GM18951 (cell line): Measurements from ENCODE around the gene DLX3.

Experiments
- POLR2A ChIP-seq: IDR thresholded peaks from 4 replicates; pipeline ENCODE4 v1.6.1; 2011; ENCODE audit warnings: mild to moderate bottlenecking; ENCODE audit not compliant: insufficient read length, insufficient read depth; ENCODE audit errors: extremely low read depth
- in situ Hi-C: fragments of 300-500 bp; cut with MboI; formaldehyde crosslinking; loops from one replicate; pipeline ENCODE4 v1.12.0; 2022; ENCODE audit warnings: low sequenced_read_pairs, mixed read lengths, inconsistent platforms; ENCODE audit not compliant: unreplicated experiment

Gene DLX3

DNA sequence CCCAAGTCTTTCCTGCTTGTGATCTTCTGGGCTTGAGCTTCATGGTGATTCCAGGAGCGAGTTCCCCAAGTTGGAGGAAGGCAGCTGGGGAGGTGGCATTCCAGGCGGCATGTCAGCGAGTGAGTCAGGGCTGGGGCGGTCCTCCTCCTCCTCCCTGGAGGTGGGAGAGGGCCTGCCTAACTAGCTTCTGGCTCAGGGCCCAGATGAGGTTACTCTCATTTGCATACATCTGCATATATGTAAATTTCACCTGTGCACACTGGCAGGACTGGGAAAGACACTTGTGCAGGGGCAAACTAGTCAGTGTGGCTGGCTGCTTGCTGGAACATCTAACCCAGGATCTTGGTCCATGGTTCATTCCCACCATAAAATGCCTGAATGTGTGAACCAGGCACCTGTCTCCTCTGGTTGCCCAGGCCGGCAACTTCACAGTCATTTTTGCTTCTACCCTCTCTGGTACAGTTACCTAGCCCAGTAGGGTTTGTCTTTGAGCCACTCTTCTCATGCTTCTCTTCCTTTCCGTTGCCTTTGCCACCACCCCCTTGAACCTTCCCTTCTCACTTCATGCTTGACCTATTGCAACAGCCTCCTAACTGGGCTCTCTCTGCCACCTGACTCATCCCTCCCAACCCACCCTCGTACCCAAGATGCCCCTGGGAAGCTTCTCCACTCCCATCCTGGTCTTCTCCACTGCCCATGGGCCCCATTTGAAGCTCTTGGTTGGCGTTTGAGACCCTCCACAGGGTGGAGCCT, 35.7 kb downstream of the DLX3 start:
- in situ Hi-C loops: no loop called here
- no peak for TF ChIP-seq POLR2A

DNA sequence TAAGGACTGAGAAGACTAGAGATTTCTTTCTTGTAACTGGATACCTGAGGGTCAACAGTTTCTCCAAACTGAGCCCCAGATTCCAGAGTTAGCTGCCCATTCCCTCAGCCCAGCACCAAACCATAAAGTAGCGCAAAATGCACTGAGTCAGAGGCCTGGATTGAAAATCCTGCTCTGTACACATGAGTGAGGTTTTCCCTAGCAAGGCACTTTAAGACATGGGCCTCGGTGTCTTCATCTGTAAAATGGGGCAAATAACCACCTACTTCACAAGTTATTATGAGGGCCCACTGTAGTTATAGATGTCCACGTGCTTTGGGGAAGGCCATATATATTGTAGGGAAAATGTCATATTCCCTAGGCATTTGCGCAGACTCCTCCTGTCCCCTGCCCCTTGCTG, 36.3 kb downstream of the DLX3 start:
- no peak for TF ChIP-seq POLR2A

DNA sequence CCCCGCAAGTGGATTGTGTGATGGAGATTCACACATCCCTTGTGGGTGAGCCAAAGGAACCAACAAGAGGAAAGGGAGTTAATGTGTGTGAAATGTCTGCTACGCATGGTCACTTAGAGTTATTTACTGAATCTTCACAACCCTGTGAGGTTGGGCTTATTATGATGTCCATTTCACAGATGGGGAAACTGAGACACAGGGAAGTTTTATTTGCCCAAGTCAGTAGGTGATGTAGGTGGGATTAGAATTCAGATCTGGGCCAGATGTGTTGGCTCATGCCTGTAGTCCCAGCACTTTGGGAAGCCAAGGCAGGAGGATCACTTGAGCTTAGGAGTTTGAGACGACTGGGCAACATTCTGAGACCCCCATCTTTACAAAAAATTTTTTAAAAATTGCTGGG, 37.7 kb downstream of the DLX3 start:
- no peak for TF ChIP-seq POLR2A
- in situ Hi-C loops: no loop called here

More for the DNA sequence above, 36.3 kb downstream of the DLX3 start:
- in situ Hi-C loops: no loop called here

DNA sequence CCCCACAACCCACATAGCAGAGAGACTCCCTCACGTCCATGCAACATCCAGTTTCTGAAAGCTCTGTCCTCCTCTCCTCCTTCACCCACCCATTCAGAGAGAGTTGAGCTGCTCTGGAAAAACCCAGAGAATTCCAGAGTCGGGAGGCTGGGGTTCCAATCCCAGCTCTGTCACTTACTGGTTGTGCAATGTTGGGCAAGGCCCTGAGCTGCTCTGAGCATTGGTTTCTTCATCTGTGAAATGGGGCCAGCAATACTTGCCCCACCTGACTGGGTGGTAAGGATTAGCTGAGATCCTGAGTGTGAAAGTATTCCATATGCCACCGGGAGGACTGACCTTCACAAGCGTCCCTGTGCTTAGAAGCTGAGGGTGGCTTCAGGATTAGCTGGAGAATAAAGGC, 38.2 kb downstream of the DLX3 start:
- in situ Hi-C loops: no loop called here
- no peak for TF ChIP-seq POLR2A

DNA sequence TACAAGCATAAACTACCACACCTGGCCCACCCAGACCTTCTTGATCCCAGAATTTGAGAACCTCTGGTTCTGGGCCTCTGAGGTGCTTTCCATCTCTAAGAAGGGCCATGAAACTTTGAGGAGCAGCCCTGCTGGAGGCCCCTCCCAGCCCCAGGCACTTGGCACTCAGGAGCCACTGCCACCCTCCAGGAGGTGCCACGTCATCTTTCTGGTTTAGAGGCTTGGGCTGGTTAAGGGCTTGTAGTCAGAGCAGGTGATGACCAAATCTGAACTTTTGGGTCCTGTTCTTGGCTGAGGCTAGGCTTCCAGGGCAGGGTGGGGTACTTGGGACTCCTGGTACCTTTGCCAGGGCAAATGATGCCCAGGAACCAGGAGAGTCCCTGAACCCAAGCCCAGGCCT, 39.9 kb downstream of the DLX3 start:
- in situ Hi-C loops: no loop called here
- TF ChIP-seq POLR2A: no peak

DNA sequence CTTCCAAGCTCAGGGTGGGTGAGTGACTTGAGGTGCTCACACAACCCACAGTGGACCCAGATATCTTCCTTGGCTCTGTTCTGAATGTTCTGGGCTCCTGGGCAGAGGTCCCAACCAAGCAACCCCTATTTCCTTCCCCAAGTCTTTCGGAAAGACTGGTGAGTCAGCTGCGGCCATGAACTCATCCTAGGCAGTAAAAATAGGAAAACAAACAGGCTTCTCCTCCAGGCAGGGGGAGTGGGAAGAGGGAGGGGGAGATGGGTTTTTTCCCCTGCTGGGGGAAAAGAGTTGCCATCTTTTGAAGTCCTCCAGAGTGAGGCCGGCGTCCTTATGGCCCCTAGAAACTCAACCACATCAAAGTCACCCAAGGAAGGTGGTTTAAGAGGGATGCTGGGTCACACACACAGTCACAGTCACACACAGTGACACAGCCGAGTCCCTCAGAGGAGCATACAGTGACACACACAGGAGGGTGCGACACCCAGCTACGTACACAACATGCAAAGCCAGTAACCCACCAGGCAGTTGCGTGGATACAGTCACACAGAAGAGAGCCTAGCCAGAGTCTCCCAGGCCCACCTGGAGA, 42.0 kb downstream of the DLX3 start:
- in situ Hi-C loops: no loop called here
- no peak for TF ChIP-seq POLR2A

DNA sequence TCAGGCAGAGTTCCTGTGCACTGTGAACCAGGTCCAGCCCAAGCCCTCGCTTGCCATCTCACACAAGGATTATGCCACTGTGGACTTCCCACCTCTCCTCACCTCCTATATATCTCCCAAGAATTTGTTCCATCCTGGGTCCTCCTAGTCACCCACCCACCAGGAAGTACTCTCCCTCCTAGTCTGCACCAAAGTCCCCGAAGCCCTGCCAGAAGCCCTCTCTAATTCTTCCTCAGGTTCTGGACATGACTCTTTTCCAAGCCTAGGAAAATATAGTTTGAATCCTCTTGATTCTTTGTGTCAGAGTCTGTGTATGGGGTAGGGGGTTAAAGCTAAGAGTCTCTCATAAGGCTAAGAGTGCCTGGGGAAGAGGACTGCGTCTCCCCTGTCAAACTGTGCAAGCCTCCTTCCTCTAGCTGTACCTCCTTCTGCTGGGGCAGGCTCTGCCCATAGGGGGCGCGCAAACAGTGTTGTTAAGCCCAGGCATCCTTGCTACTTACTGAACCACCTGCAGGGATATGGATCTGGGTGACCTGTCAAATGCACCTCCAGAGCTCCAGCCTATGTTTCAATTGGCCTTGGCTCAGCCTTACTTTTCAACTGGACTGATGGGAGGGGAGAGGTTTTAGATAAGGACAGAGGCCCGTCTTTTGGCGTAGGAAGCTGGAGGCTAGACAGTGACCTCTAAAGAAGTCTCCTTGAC, 42.7 kb downstream of the DLX3 start:
- in situ Hi-C loops: no loop called here
- TF ChIP-seq POLR2A: no peak

DNA sequence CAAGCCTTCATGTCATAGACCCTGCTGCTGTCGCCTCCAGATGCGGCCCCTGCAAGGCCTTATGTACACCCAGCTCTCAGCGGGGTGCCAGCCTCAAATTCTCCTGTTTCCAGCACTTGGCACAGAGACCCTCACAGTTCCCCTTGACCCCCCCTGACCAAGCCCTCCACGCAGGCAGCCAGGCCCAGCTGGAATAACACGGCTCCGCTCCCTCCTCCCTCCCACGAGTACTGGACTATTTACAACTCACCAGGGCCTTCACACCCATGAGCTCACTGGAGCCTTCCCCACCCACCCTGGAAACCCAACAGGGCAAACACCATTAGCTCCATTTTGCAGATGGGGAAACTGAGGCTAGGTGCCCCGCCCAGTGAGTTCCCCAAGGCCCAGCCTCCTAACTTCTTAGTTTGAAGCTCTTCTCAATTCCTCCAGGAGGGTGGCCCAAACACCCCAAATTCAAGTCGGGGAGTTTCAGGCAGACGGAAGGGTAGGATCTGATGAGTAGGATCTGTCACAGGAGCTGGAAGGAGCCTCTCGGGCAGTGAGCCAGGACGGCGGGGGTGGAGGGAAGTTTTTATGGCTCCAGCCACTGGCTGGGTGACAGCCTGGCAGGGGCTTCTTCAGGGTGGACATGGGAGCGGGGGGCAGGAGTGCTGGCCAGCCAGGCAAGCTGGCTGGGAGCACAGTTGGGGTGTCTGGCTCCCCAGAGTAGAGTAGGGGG, 43.5 kb downstream of the DLX3 start:
- in situ Hi-C loops: no loop called here
- no peak for TF ChIP-seq POLR2A

DNA sequence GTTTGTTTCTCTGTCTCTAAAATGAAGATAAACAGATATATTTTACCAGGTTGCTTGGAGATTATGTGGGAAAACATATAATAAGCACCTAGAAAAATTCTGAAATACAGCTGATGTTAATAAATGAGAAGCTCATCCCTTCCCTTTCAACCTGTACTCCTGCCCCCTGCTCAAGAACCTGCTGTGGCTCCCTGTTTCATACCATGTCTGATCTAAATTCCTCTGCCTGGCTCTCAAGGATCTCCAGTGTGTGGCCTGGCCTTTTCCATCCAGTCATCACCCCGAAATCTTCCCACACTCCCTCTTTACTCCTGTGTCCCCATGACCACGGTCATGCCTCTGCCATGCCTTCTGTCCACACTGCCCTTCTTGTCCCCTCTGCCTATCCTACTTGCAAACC, 45.4 kb downstream of the DLX3 start:
- in situ Hi-C loops: no loop called here
- TF ChIP-seq POLR2A: no peak

DNA sequence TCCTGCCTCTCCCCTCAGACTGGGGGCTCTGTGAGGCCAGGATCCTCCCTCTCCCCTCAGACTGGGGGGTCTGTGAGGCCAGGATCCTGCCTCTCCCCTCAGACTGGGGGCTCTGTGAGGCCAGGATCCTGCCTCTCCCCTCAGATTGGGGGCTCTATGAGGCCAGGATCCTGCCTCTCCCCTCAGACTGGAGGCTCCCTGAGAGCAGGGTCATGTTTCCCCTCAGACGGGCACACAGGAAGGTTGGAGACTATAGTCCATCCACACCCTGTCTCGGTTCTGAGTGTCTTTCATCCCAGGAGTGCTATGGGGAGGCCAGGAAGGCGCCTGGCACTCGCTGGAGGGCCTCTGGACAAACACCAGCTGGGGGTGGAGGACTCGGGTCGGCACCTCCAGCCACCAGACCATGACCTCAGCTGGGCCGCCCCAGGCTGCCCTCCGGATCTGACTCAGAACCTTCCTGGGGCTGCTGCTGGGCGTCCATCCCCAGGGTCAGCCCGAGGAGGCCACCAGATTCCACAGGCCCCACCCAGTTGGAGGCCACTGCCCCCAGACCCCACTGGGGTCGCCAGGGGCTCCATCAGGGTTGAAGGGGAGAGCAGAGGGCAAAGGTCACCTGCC, 48.0 kb downstream of the DLX3 start:
- TF ChIP-seq POLR2A: no peak
- in situ Hi-C loops: no loop called here

DNA sequence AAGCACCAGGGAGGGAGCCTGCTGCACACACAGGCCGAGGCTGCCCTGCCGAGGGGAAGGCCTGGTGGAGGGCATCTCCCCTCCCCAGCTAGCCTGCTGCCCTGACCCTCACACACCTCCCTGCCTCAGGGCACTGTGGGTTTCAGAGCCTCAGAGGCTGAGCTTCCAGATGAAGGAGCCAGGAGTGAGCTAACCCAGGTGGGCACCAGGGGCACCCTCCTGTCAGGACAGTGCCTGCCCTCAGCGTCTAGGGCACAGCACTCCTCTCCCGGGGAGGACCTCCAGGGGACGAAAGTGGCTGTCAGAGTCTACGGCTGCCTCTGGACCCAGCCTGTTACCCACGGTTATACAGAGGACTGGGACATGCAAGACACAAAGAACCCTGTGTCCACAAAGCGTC, 48.8 kb downstream of the DLX3 start:
- TF ChIP-seq POLR2A: no peak
- in situ Hi-C loops: no loop called here

DNA sequence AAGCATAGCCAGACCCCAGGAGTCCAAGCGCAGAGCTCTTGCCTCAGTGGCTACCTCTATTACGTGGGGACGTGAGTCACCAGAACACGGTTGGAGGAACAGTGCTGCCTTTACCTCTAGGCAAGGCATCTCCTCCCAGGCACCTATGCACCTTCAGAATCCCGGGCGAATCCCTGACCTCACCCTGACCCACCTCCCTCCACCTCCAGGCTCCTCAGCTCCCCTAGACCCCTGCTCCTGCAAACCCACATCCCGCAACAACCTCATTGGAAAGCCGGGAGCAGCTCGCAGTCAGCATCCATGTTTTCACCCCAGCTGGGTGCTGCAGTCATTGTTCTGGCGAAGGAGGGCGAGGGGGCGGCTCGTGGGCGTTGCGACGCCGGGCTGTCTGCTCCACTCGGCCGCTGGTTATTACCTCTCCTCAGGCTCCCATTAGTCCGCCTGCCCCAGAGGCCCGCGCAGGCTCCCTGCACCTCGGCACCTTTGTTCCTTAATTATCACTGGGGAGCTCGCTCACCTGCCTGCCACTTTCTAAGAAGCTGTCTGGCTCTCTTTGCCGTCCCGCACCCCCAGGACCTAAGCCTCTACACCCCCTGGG, 50.7 kb downstream of the DLX3 start:
- TF ChIP-seq POLR2A: no peak
- in situ Hi-C loops: no loop called here

DNA sequence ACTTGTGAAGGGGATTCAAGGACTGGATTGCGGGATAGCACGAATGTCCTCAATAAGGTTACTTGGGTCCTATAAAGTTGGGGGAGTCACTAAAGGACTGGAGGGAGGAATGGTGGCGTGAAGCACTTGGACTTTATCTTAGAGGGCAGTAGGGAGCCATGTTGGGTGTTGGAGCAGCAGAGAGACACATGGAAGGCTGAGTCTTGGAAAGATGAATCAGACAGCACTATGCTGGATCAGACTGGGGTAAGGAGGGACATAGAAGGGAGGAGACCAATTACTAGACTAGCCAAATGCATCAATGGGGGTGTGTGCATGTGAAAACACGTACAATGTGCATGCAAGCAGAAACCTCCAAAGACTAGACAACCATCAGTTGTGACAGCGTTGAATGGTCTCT, 52.1 kb downstream of the DLX3 start:
- in situ Hi-C loops: no loop called here
- no peak for TF ChIP-seq POLR2A
